Naive thymus-derived CD8-positive, alpha-beta T cell (primary cell): Measurements from ENCODE around the gene IMP4. TPM values are rescaled to one million over a fixed set of nuclear protein-coding genes. Genes with fewer than 3 reads are reported as not detected.

Source experiments
- ATAC-seq, 2 donors: fragments of 150-1000 bp; cut with Tn5 transposase in 1 of 2; sonication (Bioruptor Pico), chemical (Tn5 transposase) in 1 of 2; 1 replicate in 1 of 2; 2 replicates in 1 of 2; pipeline ENCODE4 v1.10.0; 2021; ENCODE audit warnings: mild to moderate bottlenecking in 2 of 2, moderate library complexity in 2 of 2
- POLR2A ChIA-PET: fragments of 350-600 bp; sonication (Branson Sonifier 250); formaldehyde crosslinking; loops from one replicate; lab custom pipeline; 2021; ENCODE audit warnings: antibody characterized with exemption; lab: Charles Lee
- DNase-seq, 10 donors: peaks; one replicate each; pipeline versions ENCODE4 v3.0.0 to v3.0.0-alpha.2; 2020 to 2022
- H3K27ac Mint-ChIP-seq, 10 donors: one replicate each; pipeline ENCODE4 v1.8.0; 2020 to 2022; ENCODE audit warnings: mild to moderate bottlenecking in 10 of 10, mixed read lengths in 10 of 10, moderate library complexity in 4 of 10, inconsistent platforms in 1 of 10
- H3K27me3 Mint-ChIP-seq, 5 donors: one replicate each; pipeline ENCODE4 v1.8.0; 2021 to 2022; ENCODE audit warnings: mixed read lengths in 5 of 5
- H3K36me3 Mint-ChIP-seq, 3 donors: one replicate each; pipeline ENCODE4 v1.8.0; 2020 to 2022; ENCODE audit warnings: mixed read lengths in 3 of 3, mild to moderate bottlenecking in 2 of 3, inconsistent platforms in 1 of 3
- H3K4me1 Mint-ChIP-seq, 4 donors: one replicate each; pipeline ENCODE4 v1.8.0; 2021 to 2022; ENCODE audit warnings: mixed read lengths in 4 of 4
- H3K4me3 Mint-ChIP-seq, 10 donors: one replicate each; pipeline ENCODE4 v1.8.0; 2020 to 2022; ENCODE audit warnings: mild to moderate bottlenecking in 10 of 10, mixed read lengths in 10 of 10, moderate library complexity in 6 of 10, inconsistent platforms in 1 of 10
- H3K9me3 Mint-ChIP-seq, 9 donors: one replicate each; pipeline ENCODE4 v1.8.0; 2020 to 2022; ENCODE audit warnings: mixed read lengths in 9 of 9, mild to moderate bottlenecking in 3 of 9, inconsistent platforms in 1 of 9, moderate library complexity in 1 of 9
- polyA plus RNA-seq, 3 donors: library from polyadenylated mRNA; unstranded; fragments of 300-500 nt; fragmentation: Illumina TruSeq; gene quantifications; one replicate each; pipeline ENCODE4 v1.2.3, GENCODE V29; 2021
- total RNA-seq, 8 experiments: library from RNA in 2 of 8; stranded (reverse) in 2 of 8; gene quantifications; one replicate each; pipeline ENCODE4 v1.2.3 and lab custom pipeline; 2021 to 2026

IMP4 gene
- total and polyA plus RNA-seq, 5 experiments from 2014 or later, result 58.4 to 99.6 (median 94.0) TPM

DNA sequence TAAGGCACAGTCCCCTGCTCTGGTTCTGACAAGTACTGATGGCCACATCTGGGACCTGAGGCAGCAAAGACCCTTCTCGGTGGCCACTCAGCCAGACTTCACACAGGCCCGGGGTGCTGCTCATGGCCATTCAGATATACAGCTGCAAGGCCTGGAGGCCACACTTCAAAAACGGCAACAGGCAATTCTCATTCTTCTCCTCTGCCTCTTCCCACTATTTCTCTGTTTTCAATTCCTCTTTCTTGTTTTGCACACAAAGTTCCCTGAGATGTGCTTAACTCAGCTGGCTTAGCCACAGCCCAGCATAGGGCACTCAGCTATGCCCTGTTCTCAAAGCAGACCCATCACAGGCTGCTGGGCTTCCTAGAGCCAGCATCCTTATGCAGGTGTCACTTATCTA, 43.0 kb downstream of the IMP4 start:
- peaks cover under 1 to 33% (median 7%) of the 10 kb centered on the region in 4 donors for H3K4me1 Mint-ChIP-seq
- DNase-seq, result no peak
- peak overlapping the region in 1 of 10 donors; percentile 67 for H3K27ac Mint-ChIP-seq
- no peak for ATAC-seq
- no peaks in the 10 kb centered on the region for H3K9me3 Mint-ChIP-seq
- POLR2A ChIA-PET, result no interaction called here
- peaks cover 0 to 14% (median 0%) of the 10 kb centered on the region in 3 donors for H3K36me3 Mint-ChIP-seq
- no peak overlapping the region for H3K4me3 Mint-ChIP-seq
- H3K27me3 Mint-ChIP-seq, result no peaks in the 10 kb centered on the region

GRCh38 chr2:130387071-130387400, 44.3 kb downstream of the IMP4 start:
- Mint-ChIP-seq H3K27ac (peak overlapping the region in 2 of 10 donors; percentile 2 to 31), H3K4me3 (no peak overlapping the region), H3K4me1 (peaks cover 8 to 32% (median 13%) of the 10 kb centered on the region in 4 donors), H3K27me3 (peaks cover 0 to 4% (median 2%) of the 10 kb centered on the region in 5 donors), H3K36me3 (peaks cover 0 to 11% (median 0%) of the 10 kb centered on the region in 3 donors), H3K9me3 (no peaks in the 10 kb centered on the region)
- ATAC-seq (no peak), DNase-seq (no peak)
- POLR2A ChIA-PET, result no interaction called here

- Mint-ChIP-seq H3K27ac (peak overlapping the region in 1 of 10 donors; percentile 21), H3K9me3 (no peaks in the 10 kb centered on the region), H3K36me3 (peaks cover 0 to 6% (median 0%) of the 10 kb centered on the region in 3 donors), H3K4me1 (peaks cover 5 to 35% (median 16%) of the 10 kb centered on the region in 4 donors), H3K27me3 (peaks cover 0 to 7% (median 2%) of the 10 kb centered on the region in 5 donors), H3K4me3 (no peak overlapping the region)
- POLR2A ChIA-PET, result interaction anchor here (1.2 kb wide), 1 partner anchor 10 kb away, joined by 3 read pairs; no protein-coding TSS in a partner anchor
- no peak for DNase-seq
- no peak for ATAC-seq
These were observed 45.1 kb downstream of the IMP4 start for GRCh38 chr2:130387804-130388203.

DNA sequence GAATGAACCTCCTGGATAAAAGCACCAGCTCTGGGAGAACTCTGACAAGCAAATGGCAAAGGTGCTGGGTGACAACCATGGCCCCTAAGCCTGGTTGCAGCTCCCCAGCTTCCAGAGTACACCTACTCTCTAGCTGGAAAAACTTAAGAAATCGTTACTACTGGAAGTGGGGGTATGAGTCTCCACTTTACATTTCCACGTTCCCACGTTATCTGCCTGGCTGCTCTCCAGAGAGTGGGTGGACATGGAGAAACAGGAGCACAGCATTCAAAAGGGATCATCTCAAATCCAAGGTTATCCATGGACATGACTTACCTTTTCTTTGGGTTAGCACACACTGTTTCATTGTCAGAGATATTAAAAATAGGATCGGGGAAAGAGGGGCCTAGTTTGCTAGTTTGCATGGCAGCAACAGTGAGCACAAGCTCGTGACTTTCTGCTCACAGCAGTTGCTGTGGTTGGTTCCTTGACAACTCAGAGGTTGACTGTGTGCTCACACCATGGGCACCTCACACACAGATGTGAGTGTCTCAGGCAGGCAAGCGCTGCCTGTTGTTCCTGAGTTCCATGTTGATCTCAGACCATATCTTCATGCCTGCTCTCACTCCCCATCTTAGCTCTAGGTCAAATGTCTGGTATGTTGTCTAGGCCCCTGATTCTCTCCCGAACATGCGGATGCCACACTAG, 45.7 kb downstream of the IMP4 start:
- POLR2A ChIA-PET, result interaction anchor here (1.2 kb wide), 1 partner anchor 10 kb away, joined by 3 read pairs; no protein-coding TSS in a partner anchor
- DNase-seq (no peak), ATAC-seq (no peak)
- Mint-ChIP-seq H3K4me1 (peaks cover 5 to 35% (median 16%) of the 10 kb centered on the region in 4 donors), H3K27me3 (peaks cover 2 to 10% (median 3%) of the 10 kb centered on the region in 5 donors), H3K27ac (no peak overlapping the region), H3K4me3 (no peak overlapping the region), H3K9me3 (no peaks in the 10 kb centered on the region), H3K36me3 (peaks cover 0 to 6% (median 0%) of the 10 kb centered on the region in 3 donors)

- Mint-ChIP-seq H3K4me3 (peak overlapping the region in 2 of 10 donors; percentile 8 to 41), H3K9me3 (no peaks in the 10 kb centered on the region), H3K27ac (no peak overlapping the region), H3K36me3 (peaks cover 0 to 6% (median 0%) of the 10 kb centered on the region in 3 donors), H3K27me3 (peaks cover 2 to 14% (median 7%) of the 10 kb centered on the region in 5 donors), H3K4me1 (peaks cover 5 to 35% (median 16%) of the 10 kb centered on the region in 4 donors)
- no peak for DNase-seq
- POLR2A ChIA-PET, result interaction anchor here (1.0 kb wide), 1 partner anchor 36 kb away, joined by 3 read pairs; no protein-coding TSS in a partner anchor
- no peak for ATAC-seq
These were observed 46.7 kb downstream of the IMP4 start for GRCh38 chr2:130389358-130389757.

- Mint-ChIP-seq H3K4me1 (peaks cover 5 to 35% (median 16%) of the 10 kb centered on the region in 4 donors), H3K4me3 (peak overlapping the region in 5 of 10 donors; percentile 22 to 74 (median 50)), H3K36me3 (peaks cover 0 to 6% (median 0%) of the 10 kb centered on the region in 3 donors), H3K9me3 (no peaks in the 10 kb centered on the region), H3K27me3 (peaks cover 2 to 14% (median 11%) of the 10 kb centered on the region in 5 donors), H3K27ac (peak overlapping the region in 1 of 10 donors; percentile 24)
- DNase-seq (no peak), ATAC-seq (no peak)
- POLR2A ChIA-PET, result interaction anchor here (1.0 kb wide), 1 partner anchor 36 kb away, joined by 3 read pairs; no protein-coding TSS in a partner anchor
These were observed 47.1 kb downstream of the IMP4 start for GRCh38 chr2:130389783-130390182.

DNA sequence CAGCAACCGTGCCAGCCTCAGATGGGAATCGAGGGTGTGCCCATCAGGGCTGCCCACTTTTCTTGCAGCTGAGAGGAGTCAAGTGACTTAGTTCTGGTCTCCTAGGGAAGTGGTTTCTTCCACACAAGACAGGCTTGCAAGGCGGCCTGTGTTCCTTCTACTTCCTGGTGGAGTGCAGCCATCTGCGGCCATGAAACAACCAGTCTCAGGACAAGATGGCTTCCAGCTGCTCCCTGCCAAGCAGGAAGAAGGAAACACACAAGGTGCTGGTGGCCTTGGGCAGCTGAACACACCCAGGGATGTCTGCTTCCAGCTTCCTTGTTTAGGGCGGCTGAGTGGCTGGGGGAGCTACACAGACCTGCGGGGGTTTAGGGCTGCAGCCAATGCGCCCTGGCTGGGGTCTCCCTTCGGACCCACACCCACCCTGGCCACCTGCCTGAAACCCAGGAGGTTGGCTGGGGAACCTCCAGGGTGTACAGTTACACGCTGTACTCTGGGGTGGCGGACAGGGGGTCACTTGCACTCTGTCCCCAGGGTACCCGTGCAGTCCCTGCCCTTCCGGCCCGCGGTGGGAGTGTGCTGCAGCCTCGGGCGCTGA, 47.9 kb downstream of the IMP4 start:
- no peak for ATAC-seq
- H3K36me3 Mint-ChIP-seq, result peaks cover 0 to 6% (median 0%) of the 10 kb centered on the region in 3 donors

DNA sequence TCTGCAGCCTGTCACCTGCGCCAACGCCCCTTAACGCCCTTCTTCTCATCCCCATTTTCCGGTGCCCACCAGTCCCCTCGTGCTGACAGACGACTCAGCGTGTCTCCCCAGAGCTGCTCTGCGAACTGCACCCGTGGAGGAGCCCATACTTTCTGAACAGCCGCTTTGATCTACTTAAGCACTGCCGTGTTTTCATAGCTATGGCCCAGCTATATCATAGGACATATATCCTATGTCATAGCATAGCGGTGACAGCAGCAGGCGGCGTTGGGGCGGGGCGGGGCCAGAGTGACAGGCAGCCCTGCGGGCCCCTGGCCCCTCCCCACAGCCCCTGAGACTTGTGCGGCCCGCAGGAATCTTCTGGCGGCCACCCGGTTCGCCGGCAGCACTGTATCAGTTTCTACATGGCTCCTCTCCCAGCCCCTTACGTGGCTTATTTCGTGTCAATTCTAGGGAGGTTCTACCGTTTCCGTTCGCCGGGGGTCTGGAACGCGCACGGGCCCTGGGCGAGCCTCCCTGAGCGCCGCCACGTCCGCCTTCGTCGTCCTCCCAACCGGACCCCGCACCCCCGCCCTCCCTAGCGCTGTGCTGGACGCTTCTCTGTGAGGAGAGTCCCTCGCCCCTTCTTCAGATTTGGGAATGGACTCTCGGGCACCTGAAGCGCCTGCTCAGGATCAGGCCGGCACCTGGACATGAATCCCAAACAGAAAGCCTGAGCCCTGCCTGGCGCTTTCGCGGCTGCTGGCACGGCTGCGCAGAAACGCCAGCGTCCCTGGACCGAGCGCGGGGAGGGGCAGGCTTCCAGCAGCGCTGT, 48.6 kb downstream of the IMP4 start:
- peaks cover 0 to under 1% (median 0%) of the 10 kb centered on the region in 3 donors for H3K36me3 Mint-ChIP-seq
- peak; percentile 90 to 96 for ATAC-seq

More for the DNA sequence above, 47.9 kb downstream of the IMP4 start:
- POLR2A ChIA-PET, result interaction anchor here (1.0 kb wide), 1 partner anchor 37 kb away, joined by 3 read pairs; no protein-coding TSS in a partner anchor
- H3K27ac Mint-ChIP-seq, result peak overlapping the region; percentile 12 to 98 (median 90)
- H3K4me1 Mint-ChIP-seq, result peaks cover 5 to 32% (median 16%) of the 10 kb centered on the region in 4 donors
- no peaks in the 10 kb centered on the region for H3K9me3 Mint-ChIP-seq
- H3K27me3 Mint-ChIP-seq, result peaks cover 2 to 19% (median 11%) of the 10 kb centered on the region in 5 donors
- H3K4me3 Mint-ChIP-seq, result peak overlapping the region; percentile 79 to 98 (median 90)
- no peak for DNase-seq

GRCh38 chr2:130391872-130392670, 49.4 kb downstream of the IMP4 start:
- Mint-ChIP-seq H3K4me1 (peaks cover 5 to 20% (median 16%) of the 10 kb centered on the region in 4 donors), H3K9me3 (no peaks in the 10 kb centered on the region), H3K27ac (peak overlapping the region in 5 of 10 donors; percentile 25 to 64 (median 40)), H3K4me3 (peak overlapping the region; percentile 79 to 98 (median 90)), H3K27me3 (peaks cover 3 to 34% (median 18%) of the 10 kb centered on the region in 5 donors), H3K36me3 (no peaks in the 10 kb centered on the region)
- no peak for DNase-seq
- ATAC-seq, result peak in 1 of 2 donors; percentile 29
- POLR2A ChIA-PET, result interaction anchor here (0.7 kb wide), 1 partner anchor 19 kb away, joined by 4 read pairs; no protein-coding TSS in a partner anchor

More for the DNA sequence above, 48.6 kb downstream of the IMP4 start:
- DNase-seq, result peak; percentile 28 to 79 (median 53)
- POLR2A ChIA-PET, result no interaction called here
- Mint-ChIP-seq H3K4me1 (peaks cover 5 to 25% (median 16%) of the 10 kb centered on the region in 4 donors), H3K27ac (peak overlapping the region; percentile 74 to 98 (median 90)), H3K4me3 (peak overlapping the region; percentile 79 to 98 (median 90)), H3K9me3 (no peaks in the 10 kb centered on the region), H3K27me3 (peaks cover 2 to 26% (median 16%) of the 10 kb centered on the region in 5 donors)

DNA sequence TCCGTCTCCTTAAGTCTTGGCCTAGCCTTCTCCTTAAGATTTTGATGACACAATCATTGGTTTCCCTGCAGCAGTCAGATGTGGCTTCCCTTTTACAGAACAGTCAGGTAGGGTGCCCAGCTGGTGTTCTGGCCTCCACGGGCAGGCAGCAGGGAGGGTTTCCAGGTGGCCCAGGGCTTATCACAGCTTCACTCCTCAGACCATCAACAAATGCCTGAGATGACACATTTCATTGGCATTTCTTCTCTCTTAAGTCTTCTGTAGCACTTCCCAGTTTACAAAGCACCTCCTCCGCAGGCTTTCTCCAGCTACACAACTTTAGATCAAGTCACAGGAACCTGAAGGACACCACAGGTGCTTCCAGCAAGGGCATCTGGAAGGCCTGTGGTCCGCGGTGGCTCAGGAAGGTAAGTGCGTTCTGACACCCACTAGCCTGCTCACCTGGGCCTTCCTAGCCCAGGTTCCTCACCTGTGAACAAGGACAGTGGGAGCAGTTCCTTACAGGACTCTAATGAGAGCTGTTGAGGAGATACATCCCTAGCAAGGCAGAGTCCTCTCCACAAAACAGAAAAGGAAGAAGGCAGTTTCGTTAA, 50.7 kb downstream of the IMP4 start:
- no peaks in the 10 kb centered on the region for H3K9me3 Mint-ChIP-seq
- no peak for ATAC-seq
- DNase-seq, result no peak
- H3K27me3 Mint-ChIP-seq, result peaks cover 3 to 38% (median 18%) of the 10 kb centered on the region in 5 donors
- H3K4me3 Mint-ChIP-seq, result peak overlapping the region in 4 of 10 donors; percentile 4 to 39 (median 30)
- peak overlapping the region in 1 of 10 donors; percentile 37 for H3K27ac Mint-ChIP-seq
- POLR2A ChIA-PET, result no interaction called here
- peaks cover 5 to 20% (median 16%) of the 10 kb centered on the region in 4 donors for H3K4me1 Mint-ChIP-seq
- no peaks in the 10 kb centered on the region for H3K36me3 Mint-ChIP-seq
